Smooth muscle cell (in vitro differentiated cells): Measurements from ENCODE around the gene RBM43. TPM values are rescaled to one million over a fixed set of nuclear protein-coding genes. Genes with fewer than 3 reads are reported as not detected.

Experiments
- DNase-seq: peaks from one replicate; lab custom pipeline; 2025; ENCODE audit not compliant: unreplicated experiment; lab: John Stamatoyannopoulos, UW
- H2AFZ ChIP-seq: fragments of 200-600 bp; sonication (generic); 2 replicates; pipeline ENCODE4 v1.6.0; 2016; ENCODE audit warnings: antibody characterized with exemption, low read depth, mild to moderate bottlenecking
- H3F3A ChIP-seq: fragments of 200-600 bp; sonication (generic); 2 replicates; pipeline ENCODE4 v1.6.0; 2017; ENCODE audit warnings: antibody characterized with exemption, low read depth
- H3K27ac ChIP-seq: fragments of 200-600 bp; sonication (generic); 2 replicates; pipeline ENCODE4 v1.5.1; 2016; ENCODE audit warnings: low read depth, mild to moderate bottlenecking
- H3K27me3 ChIP-seq: fragments of 200-600 bp; sonication (generic); 2 replicates; pipeline ENCODE4 v1.6.1; 2016; ENCODE audit warnings: low read depth, mild to moderate bottlenecking
- H3K36me3 ChIP-seq: fragments of 200-600 bp; sonication (generic); 2 replicates; pipeline ENCODE4 v1.5.1; 2016; ENCODE audit warnings: low read depth
- H3K4me1 ChIP-seq: fragments of 200-600 bp; sonication (generic); 2 replicates; pipeline ENCODE4 v1.5.1; 2016; ENCODE audit warnings: low read depth
- H3K4me2 ChIP-seq: fragments of 200-600 bp; sonication (generic); 2 replicates; pipeline ENCODE4 v1.6.0; 2016; ENCODE audit warnings: mild to moderate bottlenecking
- H3K4me3 ChIP-seq: fragments of 200-600 bp; sonication (generic); 2 replicates; pipeline ENCODE4 v1.5.1; 2016; ENCODE audit warnings: mild to moderate bottlenecking
- H3K79me2 ChIP-seq: fragments of 200-600 bp; sonication (generic); 2 replicates; pipeline ENCODE4 v1.6.0; 2016; ENCODE audit warnings: low read depth, mild to moderate bottlenecking
- H3K9ac ChIP-seq: fragments of 200-600 bp; sonication (generic); 2 replicates; pipeline ENCODE4 v1.6.0; 2016; ENCODE audit warnings: low read depth
- H3K9me3 ChIP-seq: fragments of 200-600 bp; sonication (generic); replicated peaks from 2 replicates; pipeline ENCODE4 v1.5.1; 2016; ENCODE audit warnings: low read depth
- H4K20me1 ChIP-seq: fragments of 200-600 bp; sonication (generic); 2 replicates; pipeline ENCODE4 v1.6.0; 2016; ENCODE audit warnings: low read depth
- WGBS: methylation state at CpG from one replicate; pipeline ENCODE4 v1.1.7; 2016; ENCODE audit warnings: low lambda C conversion rate; 5-methylcytosine and 5-hydroxymethylcytosine counted together
- polyA plus RNA-seq: library from polyadenylated mRNA; unstranded; fragments of >200 nt; fragmentation: Nextera tagmentation; extraction: Ambion mirVana; gene quantifications from 2 replicates; pipeline ENCODE4 v1.2.1, GENCODE V29; 2016
- total RNA-seq: library from RNA; depleted of rRNA; stranded (reverse); fragments of >200 nt; gene quantifications from 2 replicates; pipeline ENCODE4 v1.2.3, GENCODE V29; 2014
- TF ChIP-seq, protein P1 (sequence below): fragments of 200-600 bp; sonication (generic); IDR thresholded peaks from 2 replicates; pipeline ENCODE4 v1.5.1; 2017; ENCODE audit warnings: borderline replicate concordance, mild to moderate bottlenecking, antibody characterized with exemption; ENCODE audit not compliant: insufficient read depth, poor library complexity, severe bottlenecking

The RBM43 gene
- total and polyA plus RNA-seq, 2 experiments from 2014 or later, result 0.47 to 4.2 TPM

DNA sequence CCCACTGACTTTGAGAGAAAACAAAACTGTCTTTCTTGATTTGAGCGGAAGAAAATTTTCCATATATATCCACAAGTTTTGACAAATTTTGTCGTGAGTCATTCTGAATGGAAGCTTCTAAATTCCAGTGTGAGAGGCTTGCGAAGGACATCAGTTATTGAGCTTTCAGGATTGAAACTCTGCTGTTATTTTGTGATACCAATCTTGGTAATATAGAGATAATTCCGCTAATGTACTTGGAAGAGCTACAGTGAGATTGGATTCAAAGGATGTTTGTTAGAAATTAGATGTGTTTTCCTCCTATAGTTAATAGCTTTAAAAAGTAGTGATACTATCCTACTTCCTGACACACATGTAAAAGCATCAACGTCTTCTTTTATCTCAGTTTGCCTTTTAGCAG is 61.4 kb downstream of the RBM43 start:
- Histone ChIP-seq H3K27ac (no peak overlapping the region), H3F3A (no peaks in the 10 kb centered on the region), H4K20me1 (no peaks in the 10 kb centered on the region), H3K4me3 (no peak overlapping the region), H3K4me1 (peaks cover 10% of the 10 kb centered on the region), H3K36me3 (no peaks in the 10 kb centered on the region), H2AFZ (no peak overlapping the region), H3K27me3 (no peaks in the 10 kb centered on the region), H3K9me3 (no peaks in the 10 kb centered on the region), H3K9ac (no peak overlapping the region), H3K79me2 (no peaks in the 10 kb centered on the region), H3K4me2 (no peak overlapping the region)
- TF ChIP-seq, protein P1, sequence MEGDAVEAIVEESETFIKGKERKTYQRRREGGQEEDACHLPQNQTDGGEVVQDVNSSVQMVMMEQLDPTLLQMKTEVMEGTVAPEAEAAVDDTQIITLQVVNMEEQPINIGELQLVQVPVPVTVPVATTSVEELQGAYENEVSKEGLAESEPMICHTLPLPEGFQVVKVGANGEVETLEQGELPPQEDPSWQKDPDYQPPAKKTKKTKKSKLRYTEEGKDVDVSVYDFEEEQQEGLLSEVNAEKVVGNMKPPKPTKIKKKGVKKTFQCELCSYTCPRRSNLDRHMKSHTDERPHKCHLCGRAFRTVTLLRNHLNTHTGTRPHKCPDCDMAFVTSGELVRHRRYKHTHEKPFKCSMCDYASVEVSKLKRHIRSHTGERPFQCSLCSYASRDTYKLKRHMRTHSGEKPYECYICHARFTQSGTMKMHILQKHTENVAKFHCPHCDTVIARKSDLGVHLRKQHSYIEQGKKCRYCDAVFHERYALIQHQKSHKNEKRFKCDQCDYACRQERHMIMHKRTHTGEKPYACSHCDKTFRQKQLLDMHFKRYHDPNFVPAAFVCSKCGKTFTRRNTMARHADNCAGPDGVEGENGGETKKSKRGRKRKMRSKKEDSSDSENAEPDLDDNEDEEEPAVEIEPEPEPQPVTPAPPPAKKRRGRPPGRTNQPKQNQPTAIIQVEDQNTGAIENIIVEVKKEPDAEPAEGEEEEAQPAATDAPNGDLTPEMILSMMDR, result no peak
- DNase-seq, result no peak
- 74% methylated on average over 5 of the region's 5 CpGs for WGBS

GRCh38 chr2:151198645-151199044 is 63.0 kb downstream of the RBM43 start:
- Histone ChIP-seq H3K4me2 (no peak overlapping the region), H4K20me1 (no peaks in the 10 kb centered on the region), H3K9ac (no peak overlapping the region), H3K27me3 (no peaks in the 10 kb centered on the region), H3K27ac (no peak overlapping the region), H3K4me3 (no peak overlapping the region), H3K4me1 (no peaks in the 10 kb centered on the region), H3K79me2 (no peaks in the 10 kb centered on the region), H3K9me3 (no peaks in the 10 kb centered on the region), H3F3A (no peaks in the 10 kb centered on the region), H2AFZ (no peak overlapping the region), H3K36me3 (no peaks in the 10 kb centered on the region)
- TF ChIP-seq, protein P1, result no peak
- 97% methylated on average over 2 of the region's 2 CpGs for WGBS
- DNase-seq, result no peak

Other genes starting within 250 kb of the RBM43 start
- gene NMI, start 27.8 kb upstream of the RBM43 start, total RNA-seq, result 2.4 and 4.3 TPM in 2 replicates
- 2.5 and 4.8 TPM in 2 replicates for gene NMI, start 27.8 kb upstream of the RBM43 start, polyA plus RNA-seq
- gene TNFAIP6, start 95.7 kb upstream of the RBM43 start, total RNA-seq, result 38.4 and 49.1 TPM in 2 replicates
- gene TNFAIP6, start 95.7 kb upstream of the RBM43 start, polyA plus RNA-seq, result 33.0 and 38.2 TPM in 2 replicates
- gene RIF1, start 148.0 kb upstream of the RBM43 start, total RNA-seq, result 30.3 and 31.8 TPM in 2 replicates
- 12.5 and 13.4 TPM in 2 replicates for gene RIF1, start 148.0 kb upstream of the RBM43 start, polyA plus RNA-seq